SK-N-SH treated with all-trans-retinoic acid at 6 μM for 48 hours (cell line): Measurements from ENCODE around the gene KMT5B.

Experiments
- ARNTL ChIP-seq: fragments of 450-650 bp; formaldehyde crosslinking; IDR thresholded peaks from 2 replicates; pipeline ENCODE4 v1.5.0; 2020; ENCODE audit warnings: low read depth, mild to moderate bottlenecking, moderate library complexity, borderline replicate concordance
- CREB5 ChIP-seq: fragments of 250-450 bp; sonication (Bioruptor Pico); IDR thresholded peaks from 2 replicates; pipeline ENCODE4 v1.5.1; 2020; ENCODE audit warnings: low read depth, mild to moderate bottlenecking, moderate library complexity
- ESRRG ChIP-seq: fragments of 250-450 bp; sonication (Bioruptor Pico); IDR thresholded peaks from 2 replicates; pipeline ENCODE4 v1.6.1; 2021; ENCODE audit warnings: mild to moderate bottlenecking
- PPARA ChIP-seq: fragments of 250-450 bp; sonication (Bioruptor Pico); IDR thresholded peaks from 2 replicates; pipeline ENCODE4 v1.5.0; 2020; ENCODE audit warnings: mild to moderate bottlenecking, borderline replicate concordance
- RARB ChIP-seq: fragments of 250-450 bp; sonication (Bioruptor Pico); IDR thresholded peaks from 2 replicates; pipeline ENCODE4 v1.8.0; 2021; ENCODE audit warnings: mild to moderate bottlenecking, moderate library complexity
- TSHZ2 ChIP-seq: fragments of 250-450 bp; sonication (Bioruptor Pico); IDR thresholded peaks from 2 replicates; pipeline ENCODE4 v1.5.0; 2020; ENCODE audit warnings: mild to moderate bottlenecking, moderate library complexity
- ZFP3 ChIP-seq: fragments of 250-450 bp; sonication (Bioruptor Pico); IDR thresholded peaks from 2 replicates; pipeline ENCODE4 v1.5.0; 2020; ENCODE audit warnings: mild to moderate bottlenecking, moderate library complexity
- ZFP30 ChIP-seq: fragments of 450-650 bp; formaldehyde crosslinking; IDR thresholded peaks from 2 replicates; pipeline ENCODE4 v1.5.0; 2022; ENCODE audit warnings: mild to moderate bottlenecking, moderate library complexity
- ZNF70 ChIP-seq: fragments of 450-650 bp; formaldehyde crosslinking; IDR thresholded peaks from 2 replicates; pipeline ENCODE4 v1.5.0; 2020; ENCODE audit warnings: mild to moderate bottlenecking, moderate library complexity
- TF ChIP-seq, protein P1 (sequence below): fragments of 250-450 bp; sonication (Bioruptor Pico); IDR thresholded peaks from 2 replicates; pipeline ENCODE4 v1.8.0; 2020; ENCODE audit warnings: mild to moderate bottlenecking, moderate library complexity, borderline replicate concordance

DNA sequence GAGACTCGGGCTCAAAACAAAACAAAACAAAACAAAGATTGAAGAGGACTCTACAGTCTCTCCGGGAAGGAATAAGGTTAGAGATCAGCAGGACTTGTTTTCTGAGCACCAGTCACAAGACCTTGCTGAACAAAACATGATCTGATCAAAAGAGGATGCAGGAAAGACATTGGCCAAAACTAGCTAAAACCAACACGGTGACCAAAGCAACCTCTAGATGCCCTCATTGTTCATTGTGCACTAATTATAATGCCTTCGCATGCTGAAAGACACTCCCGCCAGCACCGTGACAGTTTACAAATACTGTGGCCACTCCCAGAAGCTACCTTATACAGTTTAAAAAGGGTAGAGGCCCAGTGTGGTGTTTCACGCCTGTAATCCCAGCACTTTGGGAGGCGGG lies 76.2 kb downstream of the KMT5B start:
- TF ChIP-seq CREB5 (CRISPR knock-in tag) (no peak), ZNF70 (CRISPR knock-in tag) (no peak), PPARA (no peak), RARB (no peak), TSHZ2 (CRISPR knock-in tag) (no peak), ZFP3 (CRISPR knock-in tag) (no peak), ARNTL (CRISPR knock-in tag) (no peak), ESRRG (CRISPR knock-in tag) (no peak), ZFP30 (CRISPR knock-in tag) (no peak)
- TF ChIP-seq, protein P1, sequence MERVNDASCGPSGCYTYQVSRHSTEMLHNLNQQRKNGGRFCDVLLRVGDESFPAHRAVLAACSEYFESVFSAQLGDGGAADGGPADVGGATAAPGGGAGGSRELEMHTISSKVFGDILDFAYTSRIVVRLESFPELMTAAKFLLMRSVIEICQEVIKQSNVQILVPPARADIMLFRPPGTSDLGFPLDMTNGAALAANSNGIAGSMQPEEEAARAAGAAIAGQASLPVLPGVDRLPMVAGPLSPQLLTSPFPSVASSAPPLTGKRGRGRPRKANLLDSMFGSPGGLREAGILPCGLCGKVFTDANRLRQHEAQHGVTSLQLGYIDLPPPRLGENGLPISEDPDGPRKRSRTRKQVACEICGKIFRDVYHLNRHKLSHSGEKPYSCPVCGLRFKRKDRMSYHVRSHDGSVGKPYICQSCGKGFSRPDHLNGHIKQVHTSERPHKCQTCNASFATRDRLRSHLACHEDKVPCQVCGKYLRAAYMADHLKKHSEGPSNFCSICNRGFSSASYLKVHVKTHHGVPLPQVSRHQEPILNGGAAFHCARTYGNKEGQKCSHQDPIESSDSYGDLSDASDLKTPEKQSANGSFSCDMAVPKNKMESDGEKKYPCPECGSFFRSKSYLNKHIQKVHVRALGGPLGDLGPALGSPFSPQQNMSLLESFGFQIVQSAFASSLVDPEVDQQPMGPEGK (CRISPR knock-in tag), result no peak
